Loucy (cell line): ENCODE measurements around the gene SIPA1L3.

Experiments
- H2AFZ ChIP-seq: fragments of 200-600 bp; sonication (generic); 2 replicates; pipeline ENCODE4 v1.6.0; 2016; ENCODE audit warnings: antibody characterized with exemption, mild to moderate bottlenecking, low read length, moderate library complexity
- H3F3A ChIP-seq: fragments of 200-600 bp; 2 replicates; pipeline ENCODE4 v1.6.0; 2016; ENCODE audit warnings: antibody characterized with exemption, low read depth, mild to moderate bottlenecking
- H3K27me3 ChIP-seq: fragments of 200-600 bp; sonication (generic); 2 replicates; pipeline ENCODE4 v1.6.1; 2014; ENCODE audit warnings: low read length, mild to moderate bottlenecking; ENCODE audit not compliant: insufficient read depth, poor library complexity, severe bottlenecking
- H3K36me3 ChIP-seq: fragments of 200-600 bp; sonication (generic); 2 replicates; pipeline ENCODE4 v1.6.1; 2016; ENCODE audit warnings: low read length; ENCODE audit not compliant: insufficient read depth
- H3K4me1 ChIP-seq: fragments of 200-600 bp; sonication (generic); 2 replicates; pipeline ENCODE4 v1.5.1; 2014; ENCODE audit warnings: low read length, mild to moderate bottlenecking; ENCODE audit not compliant: insufficient read depth, poor library complexity, severe bottlenecking
- H3K4me2 ChIP-seq: fragments of 200-600 bp; sonication (generic); 2 replicates; pipeline ENCODE4 v1.6.0; 2014; ENCODE audit warnings: antibody characterized with exemption, low read length, low read depth, mild to moderate bottlenecking; ENCODE audit not compliant: poor library complexity, severe bottlenecking
- H3K4me3 ChIP-seq: fragments of 200-600 bp; sonication (generic); 2 replicates; pipeline ENCODE4 v1.5.1; 2014; ENCODE audit warnings: low read length, mild to moderate bottlenecking, mixed read lengths; ENCODE audit not compliant: poor library complexity, severe bottlenecking
- H3K79me2 ChIP-seq: fragments of 200-600 bp; sonication (generic); 2 replicates; pipeline ENCODE4 v1.6.1; 2014; ENCODE audit warnings: low read length; ENCODE audit not compliant: insufficient read depth
- H3K9ac ChIP-seq: fragments of 200-600 bp; sonication (generic); 2 replicates; pipeline ENCODE4 v1.6.0; 2014; ENCODE audit warnings: mild to moderate bottlenecking, low read depth, low read length, moderate library complexity; ENCODE audit not compliant: poor library complexity, severe bottlenecking
- H3K9me2 ChIP-seq: fragments of 200-600 bp; sonication (generic); replicated peaks from 2 replicates; pipeline ENCODE4 v1.6.1; 2016; ENCODE audit warnings: low read depth, low read length, mixed read lengths
- H3K9me3 ChIP-seq: fragments of 200-600 bp; sonication (generic); 2 replicates; pipeline ENCODE4 v1.6.1; 2014; ENCODE audit warnings: mild to moderate bottlenecking, antibody characterized with exemption, low read length, low read depth; ENCODE audit not compliant: insufficient read depth
- H4K20me1 ChIP-seq: fragments of 200-600 bp; sonication (generic); 2 replicates; pipeline ENCODE4 v1.6.0; 2014; ENCODE audit warnings: antibody characterized with exemption, low read length, mild to moderate bottlenecking; ENCODE audit not compliant: insufficient read depth, poor library complexity, severe bottlenecking
- CTCF ChIP-seq: fragments of 200-600 bp; sonication (generic); conservative IDR thresholded peaks from 2 replicates; pipeline ENCODE4 v1.5.1; 2014; ENCODE audit warnings: mild to moderate bottlenecking, antibody characterized with exemption, low read length
- EZH2phosphoT487 ChIP-seq: fragments of 200-600 bp; IDR thresholded peaks from 2 replicates; pipeline ENCODE4 v1.6.1; 2018; ENCODE audit warnings: antibody characterized with exemption, mild to moderate bottlenecking, moderate library complexity, borderline replicate concordance

SIPA1L3 gene

GRCh38 chr19:38012290-38012689, 105.3 kb downstream of the SIPA1L3 start:
- Histone ChIP-seq H3K4me1 (peaks cover 15% of the 10 kb centered on the region), H3K79me2 (no peaks in the 10 kb centered on the region; the same call in 1 of the 2 replicates), H3K9me2 (no peaks in the 10 kb centered on the region)

DNA sequence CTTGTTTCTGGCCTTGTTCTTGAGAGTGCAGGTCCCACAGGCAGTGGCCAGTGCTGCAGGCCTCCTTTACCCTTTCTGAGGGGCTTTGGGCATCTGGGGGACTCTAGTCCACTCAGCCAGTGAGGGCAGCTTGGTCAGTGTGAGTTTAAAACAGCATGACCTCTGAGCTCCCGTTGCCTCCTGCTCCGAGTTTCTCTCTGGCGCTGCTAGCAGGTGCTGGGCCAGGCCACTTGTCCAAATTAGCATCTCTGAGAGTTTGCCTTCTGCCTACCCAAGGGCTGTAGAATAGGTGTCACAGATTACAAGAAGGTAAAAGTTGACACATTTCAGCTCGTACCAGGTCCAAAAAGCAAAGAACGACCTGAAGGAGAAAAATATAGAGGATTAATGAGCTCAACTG, 105.9 kb downstream of the SIPA1L3 start:
- H2AFZ ChIP-seq, result no peak overlapping the region
- H3K36me3 ChIP-seq, result no peaks in the 10 kb centered on the region
- no peaks in the 10 kb centered on the region for H3K9me3 ChIP-seq
- no peaks in the 10 kb centered on the region for H3F3A ChIP-seq
- H3K9me2 ChIP-seq, result no peaks in the 10 kb centered on the region
- H4K20me1 ChIP-seq, result no peaks in the 10 kb centered on the region
- no peaks in the 10 kb centered on the region; the same call in 1 of the 2 replicates for H3K79me2 ChIP-seq
- no peak overlapping the region for H3K4me2 ChIP-seq
- H3K27me3 ChIP-seq, result no peaks in the 10 kb centered on the region
- peaks cover 15% of the 10 kb centered on the region for H3K4me1 ChIP-seq
- H3K9ac ChIP-seq, result no peak overlapping the region
- TF ChIP-seq EZH2phosphoT487 (no peak), CTCF (no peak)
- H3K4me3 ChIP-seq, result no peak overlapping the region

More at GRCh38 chr19:38012290-38012689, 105.3 kb downstream of the SIPA1L3 start:
- Histone ChIP-seq H3K9me3 (no peaks in the 10 kb centered on the region), H3K36me3 (no peaks in the 10 kb centered on the region), H3K4me3 (no peak overlapping the region), H2AFZ (no peak overlapping the region), H3K4me2 (no peak overlapping the region), H3K9ac (no peak overlapping the region), H3K27me3 (no peaks in the 10 kb centered on the region), H4K20me1 (no peaks in the 10 kb centered on the region), H3F3A (no peaks in the 10 kb centered on the region)
- TF ChIP-seq CTCF (no peak), EZH2phosphoT487 (no peak)

GRCh38 chr19:38013913-38014580, 107.0 kb downstream of the SIPA1L3 start:
- Histone ChIP-seq H3K36me3 (no peaks in the 10 kb centered on the region), H3K4me2 (no peak overlapping the region), H3K9me3 (no peaks in the 10 kb centered on the region), H3K4me1 (peaks cover 24% of the 10 kb centered on the region), H3K79me2 (no peaks in the 10 kb centered on the region; the same call in 1 of the 2 replicates), H3K9ac (no peak overlapping the region), H4K20me1 (no peaks in the 10 kb centered on the region), H3K27me3 (no peaks in the 10 kb centered on the region), H2AFZ (no peak overlapping the region), H3K4me3 (no peak overlapping the region), H3K9me2 (no peaks in the 10 kb centered on the region), H3F3A (no peaks in the 10 kb centered on the region)
- TF ChIP-seq EZH2phosphoT487, result no peak
- no peak for TF ChIP-seq CTCF
